COLO829 (cell line): ENCODE results near the gene IQUB.
A peak's percentile ranks its signal among the peaks of the same experiment; 100 is the strongest.
"Not testable (repeated sequence)": the region's sequence is repeated elsewhere in the genome, so short reads cannot be mapped to it uniquely, and the experiment has no call there.

Source experiments
- DNase-seq: peaks from one replicate; pipeline ENCODE4 v3.0.0; 2012; ENCODE audit warnings: low spot score

Gene IQUB

DNA sequence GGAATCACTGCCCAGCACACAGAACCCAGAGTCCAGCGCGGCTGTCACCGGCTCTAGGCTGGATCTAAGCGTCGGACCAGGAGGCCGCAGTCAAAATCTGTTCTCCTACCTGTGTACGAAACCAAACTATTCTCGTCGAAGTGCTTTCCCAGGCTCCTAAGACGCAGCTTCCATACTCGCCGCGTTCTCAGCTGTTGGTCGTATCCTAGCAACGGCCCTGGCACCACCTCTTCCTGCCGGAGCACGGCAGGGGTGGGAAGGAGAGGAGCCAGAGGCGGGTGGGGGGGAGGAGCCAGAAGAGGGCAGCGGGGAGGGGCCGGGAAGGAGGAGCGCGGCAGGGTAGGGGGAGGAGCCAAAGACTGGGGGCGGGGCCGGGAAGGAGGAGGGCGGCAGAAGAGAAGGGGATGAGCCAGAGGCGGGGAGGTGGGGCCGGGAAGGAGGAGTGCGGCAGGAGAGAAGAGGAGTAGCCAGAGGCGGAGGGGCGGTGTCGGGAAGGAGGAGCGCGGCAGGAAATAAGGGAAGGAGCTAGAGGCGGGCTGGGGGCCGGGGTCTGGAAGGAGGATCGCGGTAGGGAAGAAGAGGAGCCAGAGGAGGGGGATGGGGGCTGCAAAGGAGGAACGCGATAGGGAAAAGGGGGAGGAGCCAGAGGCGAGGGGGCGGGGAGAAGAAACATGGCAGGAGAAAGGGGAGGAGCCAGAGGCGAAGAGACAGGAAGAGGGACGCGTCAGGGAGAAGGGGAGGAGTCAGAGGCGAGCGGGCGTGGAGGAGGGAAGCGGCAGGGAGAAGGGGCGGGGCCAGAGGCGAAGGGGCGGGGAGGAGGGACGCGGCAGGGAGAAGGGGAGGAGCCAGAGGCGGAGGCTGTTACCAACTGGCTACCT lies at the start of gene IQUB:
TSS of gene IQUB (minus strand) at position 213 of the 878 bp plus-strand sequence. CDS start 22,255 bp downstream, outside the sequence.
- peak; percentile 100 for DNase-seq

DNA sequence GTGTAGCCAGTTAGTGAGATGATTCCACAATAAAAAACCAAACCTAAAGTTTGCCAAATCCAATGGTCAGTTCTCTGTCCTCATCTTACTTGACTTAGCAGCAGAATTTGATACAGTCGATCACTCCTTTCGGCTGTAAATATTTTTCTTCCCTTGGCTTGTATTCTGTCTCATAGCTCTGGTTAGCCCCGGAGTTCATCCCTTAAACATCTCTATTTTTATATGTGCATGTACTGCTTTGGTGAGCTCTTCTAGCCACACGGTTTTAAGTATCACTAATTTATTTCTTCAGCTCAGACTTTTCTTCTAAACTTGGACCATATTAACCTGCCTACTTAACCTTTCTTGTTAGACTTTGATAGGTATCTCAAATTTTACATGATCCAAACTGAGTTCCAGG lies 49.4 kb upstream of the IQUB start:
- no peak for DNase-seq

DNA sequence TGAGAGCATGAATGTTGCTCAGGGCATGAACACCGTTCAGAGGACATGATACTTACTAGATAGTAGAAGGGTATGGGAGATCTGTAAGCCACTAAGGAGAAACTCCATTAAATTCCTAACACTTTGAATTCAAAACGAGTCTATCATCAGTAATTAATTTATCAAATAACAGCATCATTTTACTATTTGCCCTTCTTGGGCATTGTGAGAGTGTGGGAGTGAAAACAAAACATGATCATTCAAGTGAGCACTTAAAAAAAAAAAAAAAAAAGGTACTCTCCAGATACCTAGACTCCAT lies 46.7 kb upstream of the IQUB start:
- DNase-seq = no peak

DNA sequence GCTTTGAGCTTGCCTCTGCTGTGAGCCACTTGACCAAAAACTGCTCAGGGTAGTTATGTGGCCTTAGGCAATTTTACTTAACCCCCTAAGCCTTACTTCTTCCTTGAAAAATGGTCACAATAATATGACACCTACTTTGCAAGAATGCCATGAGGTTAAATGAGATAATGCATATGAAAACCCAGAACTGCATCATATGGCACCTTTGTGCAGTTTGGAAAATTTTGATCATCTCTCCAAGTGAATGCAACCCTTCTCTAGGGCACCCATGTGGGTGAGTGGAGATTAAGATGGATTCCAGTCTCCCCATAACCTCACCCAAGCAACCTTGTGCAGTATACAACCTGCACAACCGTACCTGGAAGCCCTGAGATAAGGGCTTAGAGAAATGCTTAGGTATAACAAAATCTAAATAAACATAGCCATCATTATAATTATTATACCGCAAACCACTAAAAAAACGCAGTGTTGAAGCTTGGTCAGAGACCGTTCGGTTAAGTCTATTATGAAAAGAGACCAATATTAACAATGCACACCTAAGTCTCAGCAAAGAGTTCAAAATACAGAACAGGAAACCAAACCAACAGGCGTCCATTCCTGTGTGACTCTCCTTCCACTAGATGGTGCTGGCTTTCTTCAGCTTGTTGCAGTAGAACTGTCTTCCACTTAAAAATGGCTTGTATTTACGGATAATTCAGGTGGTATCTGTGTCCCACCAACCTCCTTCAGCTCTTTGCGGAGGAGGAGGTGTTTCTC lies 46.2 kb upstream of the IQUB start:
- DNase-seq = peak; percentile 73

DNA sequence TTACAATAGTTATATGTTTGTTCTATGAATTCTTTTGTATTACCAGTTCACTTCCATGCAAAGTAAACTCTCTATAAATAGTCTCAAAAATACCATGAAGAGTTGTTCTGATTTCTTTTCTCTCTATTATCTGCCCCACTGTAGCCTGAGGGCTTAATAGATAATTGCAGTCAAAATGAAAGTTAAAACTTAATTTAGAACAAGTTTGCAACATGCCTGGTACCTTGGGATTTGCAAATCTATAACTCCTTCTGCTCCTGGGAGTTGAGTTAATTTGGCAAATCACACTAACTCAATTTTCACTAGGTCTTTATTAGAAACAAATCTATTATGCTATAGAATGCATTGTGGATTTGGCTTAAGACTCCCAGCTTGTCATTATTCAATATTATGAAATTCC lies 45.0 kb upstream of the IQUB start:
- no peak for DNase-seq

DNA sequence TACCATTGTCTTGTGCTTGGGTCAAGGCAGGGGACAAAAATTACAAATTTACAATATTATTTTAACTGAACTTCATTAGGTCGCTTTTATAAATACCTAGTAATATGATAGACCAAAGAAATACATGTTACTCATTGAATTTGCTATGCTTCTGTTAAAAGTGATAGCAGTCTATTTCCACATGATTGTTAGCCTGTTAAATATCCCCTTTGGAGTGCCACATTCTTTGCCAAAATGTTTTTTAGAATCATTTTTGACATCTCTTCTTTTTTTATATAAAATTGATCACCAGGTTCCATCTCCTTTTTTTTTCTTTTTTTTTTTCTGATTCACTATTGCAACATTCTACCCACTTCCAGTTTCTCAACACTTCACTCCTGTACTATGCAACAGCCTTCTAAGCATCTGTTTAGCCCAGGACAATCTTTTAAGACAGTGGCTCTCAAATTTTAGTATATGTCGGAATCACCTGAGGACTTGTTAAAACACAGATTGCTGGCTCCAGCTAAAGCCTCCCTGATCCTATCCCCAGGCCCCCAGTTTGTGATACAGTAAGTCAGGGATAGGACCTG lies 39.6 kb upstream of the IQUB start:
- no peak for DNase-seq

DNA sequence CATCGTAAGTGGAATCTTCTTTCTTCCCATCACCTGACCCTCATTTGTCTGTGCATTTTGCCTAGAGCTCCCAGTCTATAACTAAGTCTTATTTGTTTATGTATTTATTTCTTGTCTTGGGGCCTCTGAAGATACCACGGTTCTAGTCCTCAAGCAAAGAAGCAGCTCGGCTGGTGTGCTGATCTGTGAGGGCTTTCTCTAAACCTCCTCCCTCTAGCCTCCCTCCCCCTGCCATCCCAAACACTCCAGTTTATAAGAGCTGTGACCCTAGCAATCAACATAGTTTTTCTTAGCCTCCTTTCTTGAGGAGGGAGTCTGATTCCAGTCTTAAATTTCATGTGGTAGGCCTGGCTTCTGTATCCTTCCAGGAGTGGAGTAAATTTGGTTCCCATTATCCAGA lies 38.9 kb upstream of the IQUB start:
- DNase-seq = no peak

DNA sequence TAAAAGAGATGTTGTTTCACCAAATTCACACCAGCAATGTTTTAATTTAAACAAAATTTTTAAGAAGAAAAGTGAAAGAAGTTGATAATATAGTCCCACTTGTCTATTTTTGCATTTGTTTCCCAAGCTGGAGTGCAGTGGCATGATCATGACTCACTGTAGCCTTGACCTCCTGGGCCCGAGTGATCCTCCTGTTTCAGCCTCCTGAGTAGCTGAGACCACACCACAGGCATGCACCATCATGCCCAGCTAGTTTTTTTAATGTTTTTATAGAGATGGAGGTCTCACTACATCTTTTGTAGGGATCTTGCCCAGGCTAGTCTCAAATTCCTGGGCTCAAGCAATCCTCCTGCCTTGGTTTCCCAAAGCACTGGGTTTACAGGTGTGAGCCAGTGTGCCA lies 37.3 kb upstream of the IQUB start:
- DNase-seq = no peak

DNA sequence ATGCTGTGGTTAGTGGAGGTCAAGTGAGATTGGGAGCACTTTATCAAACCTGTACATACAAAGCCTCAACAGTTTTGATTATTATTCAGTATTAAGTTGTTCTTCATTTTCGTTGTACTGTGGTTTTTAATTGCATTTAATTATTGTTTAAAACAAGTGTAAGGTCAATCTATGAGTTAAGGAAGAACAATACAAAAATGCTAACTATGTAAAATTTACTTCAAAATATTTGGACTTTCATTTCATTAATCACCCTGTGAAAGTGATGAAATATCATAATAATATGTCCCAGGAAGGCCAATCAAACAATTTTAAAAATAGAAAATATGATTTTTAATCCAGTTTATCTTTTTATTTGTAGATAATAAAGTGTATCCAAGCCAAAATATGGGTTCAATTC lies 36.8 kb upstream of the IQUB start:
- no peak for DNase-seq

DNA sequence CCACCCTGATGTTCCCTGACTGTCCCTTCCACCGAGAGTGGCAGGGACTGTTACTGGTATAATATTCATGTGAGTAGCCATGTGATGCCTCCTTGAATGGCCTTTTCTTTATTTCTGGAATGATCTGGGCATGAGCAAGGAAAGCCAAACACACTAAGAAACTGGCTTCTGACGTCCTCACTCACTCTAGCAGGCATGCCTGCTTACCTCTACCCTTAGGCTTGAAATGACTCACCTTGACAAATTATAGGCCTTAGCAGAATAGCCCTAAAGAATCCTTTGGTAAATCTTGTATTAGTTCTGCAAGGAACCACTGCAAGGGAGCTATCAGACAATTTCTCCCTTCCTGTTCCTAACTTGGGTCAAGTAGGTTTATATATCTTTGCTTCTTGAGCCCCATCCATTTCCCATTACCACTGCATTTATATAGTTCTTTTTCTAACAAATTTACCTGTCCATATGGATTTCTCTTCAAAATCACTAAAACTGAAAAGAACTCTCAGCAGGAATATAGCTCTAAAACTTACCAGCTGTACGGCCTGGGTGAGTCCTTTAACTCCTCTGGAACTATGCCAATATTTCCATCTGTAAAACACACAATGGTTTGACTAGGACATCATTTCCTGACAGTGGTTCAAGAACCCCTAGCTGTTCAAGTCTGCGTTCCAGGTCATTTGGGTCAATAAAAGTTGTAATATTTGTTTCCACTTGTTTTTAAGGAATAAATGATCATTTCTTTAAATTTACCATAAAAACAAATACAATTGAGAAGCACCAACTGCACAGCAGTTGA lies 36.2 kb upstream of the IQUB start:
- no peak for DNase-seq

DNA sequence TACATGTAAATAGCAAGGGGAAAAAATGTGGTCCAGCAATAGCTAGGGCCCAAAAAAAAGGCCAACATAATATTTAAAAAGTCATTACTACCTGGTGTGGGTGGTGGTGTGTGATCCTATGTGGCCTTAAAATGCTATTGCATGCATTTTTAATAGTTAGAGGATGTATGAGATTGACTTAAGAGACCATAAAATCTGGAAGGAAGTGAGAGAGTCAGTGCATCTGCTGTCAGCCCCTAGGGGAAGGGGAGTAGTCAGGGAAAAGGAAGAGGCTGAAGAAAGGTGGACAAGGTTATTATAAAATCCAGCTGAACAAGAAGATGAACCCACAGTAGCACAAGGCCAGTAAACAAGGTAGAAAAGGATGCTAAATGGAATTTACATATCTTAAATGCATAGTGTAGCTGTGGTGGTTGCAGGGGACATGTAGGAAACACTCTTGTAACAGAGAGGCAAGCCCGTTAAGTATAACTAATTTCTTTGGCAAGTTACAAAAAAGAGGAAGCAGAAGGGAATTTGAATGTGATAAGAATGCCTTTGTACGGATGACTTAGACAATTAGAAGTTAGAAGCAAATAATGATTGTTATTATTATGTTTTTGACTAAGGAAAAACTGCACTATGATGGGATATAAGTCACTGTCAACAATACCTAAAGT lies 35.1 kb upstream of the IQUB start:
- DNase-seq = no peak

DNA sequence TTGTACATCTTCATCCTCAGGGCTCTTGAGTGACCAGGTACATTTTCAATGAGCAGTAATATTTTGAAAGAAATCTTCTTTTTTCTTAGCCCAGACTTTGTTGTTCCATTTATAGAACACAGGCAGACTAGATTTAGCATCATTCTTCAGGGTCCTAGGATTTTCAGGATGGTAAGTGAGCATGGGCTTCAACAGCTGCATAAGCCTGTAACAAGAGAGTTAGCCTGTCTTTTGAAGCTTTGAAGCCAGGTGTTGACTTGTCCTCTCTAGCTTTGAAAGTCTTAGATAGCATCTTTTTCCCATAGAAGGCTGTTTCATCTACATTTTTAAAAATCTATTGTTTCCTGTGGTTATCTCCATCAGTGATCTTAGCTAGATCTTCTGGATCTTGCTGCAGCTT lies 27.7 kb upstream of the IQUB start:
- DNase-seq = no peak

DNA sequence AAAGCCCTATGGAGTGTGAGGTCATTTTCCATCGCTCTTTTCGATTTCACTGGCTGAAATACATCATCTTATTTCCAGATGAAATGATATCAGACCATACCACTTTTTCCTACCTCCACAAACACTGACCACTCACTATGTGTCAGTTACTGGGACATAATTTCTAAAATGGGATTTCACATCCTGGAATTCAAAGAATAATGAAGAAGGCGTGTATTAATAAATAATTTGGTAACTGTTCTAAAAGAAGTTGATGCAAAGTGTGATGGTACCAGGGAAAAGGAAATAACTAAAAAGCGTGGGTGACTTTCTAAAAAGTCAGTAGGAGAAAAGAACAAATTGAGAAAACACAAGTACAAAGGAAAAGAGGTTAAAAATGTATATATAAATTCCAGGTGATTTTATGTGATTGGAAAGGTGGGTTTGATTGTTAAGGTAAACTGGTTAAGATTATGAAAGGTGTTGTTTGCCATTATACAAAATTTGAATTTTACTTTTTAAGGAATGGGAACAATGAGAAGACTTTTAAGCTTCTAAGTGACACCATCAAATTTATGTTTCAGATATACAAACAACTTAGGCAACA lies 24.0 kb upstream of the IQUB start:
- DNase-seq = no peak

DNA sequence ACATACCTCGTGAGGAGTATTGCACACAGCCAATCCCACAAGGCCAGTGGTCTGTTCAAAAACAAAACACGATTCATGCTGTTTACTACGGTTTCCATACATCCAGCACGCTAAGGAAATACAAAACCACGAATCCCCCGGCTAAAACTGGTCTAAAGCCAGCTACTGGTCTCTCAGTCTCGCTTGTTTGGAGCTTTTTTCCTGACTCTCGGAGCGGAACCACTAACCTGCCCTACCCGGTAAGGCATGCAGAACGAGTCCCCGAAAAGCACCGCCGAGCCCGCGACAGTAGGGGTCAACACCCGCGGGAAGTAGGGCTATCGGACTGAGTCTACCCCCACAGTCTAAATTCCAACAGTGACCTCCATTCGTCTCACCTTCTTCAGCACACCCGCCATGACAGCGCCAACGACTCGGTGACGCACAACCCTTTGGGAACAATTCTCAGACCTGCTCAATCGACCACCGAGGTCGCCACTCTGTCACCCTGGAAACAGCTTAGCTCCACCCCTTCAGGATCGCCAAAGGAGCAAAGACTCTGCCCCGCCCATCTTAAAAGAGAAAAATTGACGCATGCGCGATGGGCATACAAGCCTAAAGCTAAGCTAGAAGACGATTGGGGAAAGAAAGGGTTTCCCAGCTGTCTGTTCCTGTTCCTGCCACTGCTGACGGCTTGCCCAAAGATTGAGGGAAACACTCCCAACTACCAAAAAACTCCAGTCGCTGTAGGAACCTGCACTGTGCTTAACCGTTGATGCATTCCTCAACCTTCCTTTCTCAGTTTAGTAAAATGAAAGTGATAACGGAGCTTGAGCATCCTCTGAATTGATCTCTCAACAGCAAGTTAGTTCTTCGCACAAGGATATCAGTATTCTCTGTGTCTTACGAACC lies 23.2 kb upstream of the IQUB start, which contains the start of gene NDUFA5:
TSS of gene NDUFA5 (minus strand) at position 421 of the 891 bp plus-strand sequence. CDS start at position 398, 23 bp downstream.
- DNase-seq = peak; percentile 100

DNA sequence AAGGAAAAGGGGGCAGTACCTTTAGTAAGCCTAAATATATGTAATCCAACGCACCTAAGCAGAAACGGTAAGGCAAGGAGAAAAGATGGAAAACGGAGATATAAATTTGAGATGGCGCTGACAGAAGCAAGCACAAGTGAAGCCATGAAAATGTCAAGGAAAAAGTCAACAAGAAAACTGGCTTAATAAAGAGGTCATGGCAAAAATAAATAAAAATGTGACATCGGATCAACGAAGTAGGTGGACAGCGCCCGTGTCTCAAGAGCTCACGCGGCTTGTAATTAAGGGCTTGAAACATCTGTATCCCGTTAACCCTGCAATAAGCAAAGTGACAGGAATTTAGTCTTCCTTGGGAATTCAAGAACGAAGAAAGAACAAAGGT lies 22.6 kb upstream of the IQUB start:
- DNase-seq = peak; percentile 43

DNA sequence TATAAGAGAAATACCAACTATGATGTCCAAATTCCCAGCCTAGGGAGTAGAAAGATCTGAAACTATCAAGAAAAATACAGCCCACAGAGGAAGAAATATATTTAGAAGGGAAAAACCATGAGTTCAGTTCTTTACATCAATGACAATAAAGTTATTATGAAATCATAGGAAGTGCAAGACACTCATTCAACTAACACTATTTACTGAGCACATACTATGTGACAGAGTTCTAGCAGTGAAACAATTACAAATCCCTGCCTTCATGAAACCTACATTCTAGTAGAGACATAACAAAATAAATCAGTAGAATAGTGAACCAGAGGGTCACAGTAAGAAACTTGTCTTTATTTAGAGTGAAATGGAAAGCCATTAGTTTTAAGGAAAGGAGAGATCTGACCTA lies 21.1 kb upstream of the IQUB start:
- no peak for DNase-seq

DNA sequence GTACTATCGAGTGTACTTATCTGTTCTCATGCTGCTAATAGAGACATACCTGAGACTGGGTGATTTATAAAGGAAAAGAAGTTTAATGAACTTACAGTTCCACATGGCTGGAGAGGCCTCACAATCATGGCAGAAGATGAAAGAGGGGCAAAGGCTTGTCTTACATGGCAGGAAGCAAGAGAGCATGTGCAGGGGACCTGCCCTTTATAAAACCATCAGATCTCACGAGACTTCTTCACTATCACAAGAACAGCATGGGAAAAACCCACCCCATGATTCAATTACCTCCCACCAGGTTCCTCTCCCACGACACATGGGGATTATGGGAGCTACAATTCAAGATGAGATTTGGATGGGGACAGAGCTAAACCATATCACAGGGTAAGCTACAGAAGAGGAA lies 18.8 kb upstream of the IQUB start:
- no peak for DNase-seq

DNA sequence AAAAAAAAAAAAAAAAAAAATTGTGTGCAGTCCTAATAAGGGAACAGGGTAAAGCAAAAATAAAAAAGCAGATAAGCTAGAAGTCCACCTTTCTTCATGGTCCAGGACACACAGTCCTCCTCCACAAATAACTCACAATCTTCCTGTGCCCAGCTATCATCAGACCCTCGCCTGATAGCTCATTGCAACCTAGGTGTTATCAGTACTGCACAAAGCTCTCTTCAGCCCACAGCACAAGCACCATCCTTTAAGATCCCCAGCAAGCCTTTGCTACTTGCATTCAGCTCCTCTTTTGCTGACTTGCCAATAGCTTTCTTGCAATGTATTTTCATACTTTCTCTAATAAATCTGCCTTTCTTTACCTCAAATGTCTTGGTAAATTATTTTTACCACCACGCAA lies 18.2 kb upstream of the IQUB start:
- DNase-seq = no peak

DNA sequence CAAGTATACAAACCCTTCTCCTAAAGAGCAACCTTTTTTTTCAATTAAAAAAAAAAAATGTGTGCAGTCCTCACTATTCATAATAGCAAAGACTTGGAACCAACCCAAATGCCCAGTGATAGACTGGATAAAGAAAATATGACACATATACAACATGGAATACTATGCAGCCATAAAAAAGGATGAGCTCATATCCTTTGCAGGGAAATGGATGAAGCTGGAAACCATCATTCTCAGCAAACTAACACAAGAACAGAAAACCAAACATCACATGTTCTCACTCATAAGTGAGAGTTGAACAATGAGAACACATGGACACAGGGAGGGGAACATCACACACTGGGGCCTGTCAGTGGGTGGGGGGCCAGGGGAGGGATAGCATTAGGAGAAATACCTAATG lies 17.7 kb upstream of the IQUB start:
- not testable (repeated sequence) for DNase-seq

DNA sequence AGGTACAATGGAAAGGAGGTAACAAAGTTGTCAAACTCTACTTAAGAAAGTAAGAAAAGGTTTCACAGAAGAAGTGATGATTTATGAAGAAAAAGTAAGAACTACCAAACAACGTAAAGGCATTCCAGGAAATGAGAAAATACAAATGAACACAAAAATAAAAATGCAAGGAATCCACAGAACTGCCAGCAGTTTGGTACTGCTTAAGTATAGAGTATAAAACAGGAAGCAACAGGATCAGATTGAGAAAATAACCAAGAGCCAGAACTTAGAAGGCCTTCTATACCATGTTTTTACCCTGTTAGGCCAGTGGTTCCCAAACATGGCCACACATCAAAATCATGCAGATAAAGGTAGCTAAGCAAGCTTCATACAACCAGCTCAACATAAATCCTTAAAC lies 14.0 kb upstream of the IQUB start:
- no peak for DNase-seq
